HG02938 (cell line): Measurements from ENCODE around the gene EAPP.
"Not testable (repeated sequence)": the region's sequence is repeated elsewhere in the genome, so short reads cannot be mapped to it uniquely, and the experiment has no call there.

Source experiments
- ATAC-seq: cut with Tn5 transposase; IDR thresholded peaks from one replicate; pipeline ENCODE4 v1.9.1; 2021; ENCODE audit warnings: mild to moderate bottlenecking, moderate library complexity; ENCODE audit not compliant: unreplicated experiment

The EAPP gene

GRCh38 chr14:34489324-34489723, 50.2 kb downstream of the EAPP start:
- ATAC-seq: no peak

- no peak for ATAC-seq
These were observed 51.0 kb downstream of the EAPP start for GRCh38 chr14:34488528-34488927.

GRCh38 chr14:34484726-34485125, 54.8 kb downstream of the EAPP start:
- ATAC-seq: no peak

GRCh38 chr14:34482463-34482862, 57.0 kb downstream of the EAPP start:
- ATAC-seq: no peak

- ATAC-seq: no peak
These were observed 59.8 kb downstream of the EAPP start for GRCh38 chr14:34479694-34480093.

GRCh38 chr14:34478261-34478660, 61.2 kb downstream of the EAPP start:
- no peak for ATAC-seq

- not testable (repeated sequence) for ATAC-seq
These were observed 63.5 kb downstream of the EAPP start for GRCh38 chr14:34476036-34476435.

GRCh38 chr14:34475163-34475562, 64.3 kb downstream of the EAPP start:
- ATAC-seq: no peak

- ATAC-seq: no peak
These were observed 65.3 kb downstream of the EAPP start for GRCh38 chr14:34474187-34474679.

GRCh38 chr14:34472706-34473279, 66.7 kb downstream of the EAPP start:
- no peak for ATAC-seq

- no peak for ATAC-seq
These were observed 69.2 kb downstream of the EAPP start for GRCh38 chr14:34470319-34470718.

- ATAC-seq: no peak
These were observed 72.8 kb downstream of the EAPP start for GRCh38 chr14:34466691-34467090.
